NOMO-1 treated with dmso at 0.1 percent for 144 hours (cell line): ENCODE measurements around the gene IGLL1.
"Not testable (repeated sequence)": the region's sequence is repeated elsewhere in the genome, so short reads cannot be mapped to it uniquely, and the experiment has no call there.

Source experiments
- DNase-seq: peaks from one replicate; lab custom pipeline; 2025; ENCODE audit not compliant: unreplicated experiment; lab: John Stamatoyannopoulos, UW

Gene IGLL1

DNA sequence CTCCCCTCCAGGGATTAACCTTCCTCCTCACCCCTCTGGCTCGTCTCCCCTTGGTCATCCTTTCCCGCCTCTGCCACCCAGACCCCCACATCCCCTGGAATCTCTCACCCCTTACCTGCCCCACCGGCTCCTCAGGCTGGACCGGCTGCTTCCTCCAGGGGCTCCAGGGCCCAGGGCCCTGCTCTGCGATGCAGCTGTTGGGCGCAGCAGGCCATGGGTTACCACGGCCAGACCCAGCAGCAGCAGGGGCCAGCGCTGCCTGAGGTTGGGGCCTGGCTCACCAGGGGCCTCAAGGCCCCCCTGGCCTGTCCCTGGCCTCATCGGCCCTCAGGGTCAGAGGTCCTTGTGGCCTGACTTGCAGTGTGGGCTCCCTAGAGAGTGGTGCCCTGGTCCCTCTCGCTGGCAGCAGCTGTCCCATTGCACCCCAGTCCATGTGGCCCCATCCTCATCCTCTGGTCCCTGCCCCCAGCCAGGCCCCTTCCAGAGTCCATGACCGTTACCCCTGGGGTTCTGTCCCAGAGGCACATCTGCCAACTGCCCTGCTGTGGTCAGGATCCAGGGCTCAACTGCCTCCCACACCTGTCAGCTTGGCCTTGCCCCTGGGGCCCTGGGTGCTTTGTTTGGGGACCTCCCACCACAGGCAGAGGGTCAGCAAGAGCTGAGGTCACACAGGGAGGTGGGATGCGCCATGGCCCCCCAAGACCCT, at the start of gene IGLL1:
Gene IGLL1 (minus strand): TSS at position 421 of the 706 bp plus-strand sequence. CDS start 100 bp downstream, at position 321.
- DNase-seq: no peak

DNA sequence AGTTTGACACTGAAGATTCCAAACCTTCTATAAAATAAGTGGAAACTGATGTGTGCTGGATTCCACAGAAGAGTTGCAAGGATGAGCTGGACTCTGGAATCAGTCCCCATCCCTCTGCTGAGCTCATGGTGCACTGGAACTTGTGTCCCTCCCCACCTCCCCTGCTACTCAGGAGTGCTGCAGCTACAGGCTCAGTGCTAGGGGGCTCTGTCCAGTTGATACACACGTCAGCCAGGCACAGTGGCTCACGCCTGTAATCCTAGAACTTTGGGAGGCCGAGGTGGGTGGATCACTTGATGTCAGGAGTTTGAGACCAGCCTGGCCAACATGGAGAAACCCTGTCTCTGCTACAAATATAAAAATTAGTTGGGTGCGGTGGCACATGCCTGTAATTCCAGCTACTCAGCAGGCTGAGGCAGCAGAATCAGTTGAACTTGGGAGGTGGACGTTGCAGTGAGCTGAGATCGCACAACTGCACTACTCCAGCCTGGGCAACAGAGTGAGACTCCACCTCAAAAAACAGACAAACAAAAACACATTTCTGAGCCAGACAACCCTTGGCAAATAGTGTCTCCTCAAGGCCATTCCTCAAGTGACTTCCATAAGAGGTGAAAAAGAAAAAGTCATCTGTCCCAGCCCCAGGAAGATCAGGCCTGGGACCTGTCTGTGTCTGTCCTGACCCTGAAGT, 48.1 kb upstream of the IGLL1 start:
- not testable (repeated sequence) for DNase-seq

DNA sequence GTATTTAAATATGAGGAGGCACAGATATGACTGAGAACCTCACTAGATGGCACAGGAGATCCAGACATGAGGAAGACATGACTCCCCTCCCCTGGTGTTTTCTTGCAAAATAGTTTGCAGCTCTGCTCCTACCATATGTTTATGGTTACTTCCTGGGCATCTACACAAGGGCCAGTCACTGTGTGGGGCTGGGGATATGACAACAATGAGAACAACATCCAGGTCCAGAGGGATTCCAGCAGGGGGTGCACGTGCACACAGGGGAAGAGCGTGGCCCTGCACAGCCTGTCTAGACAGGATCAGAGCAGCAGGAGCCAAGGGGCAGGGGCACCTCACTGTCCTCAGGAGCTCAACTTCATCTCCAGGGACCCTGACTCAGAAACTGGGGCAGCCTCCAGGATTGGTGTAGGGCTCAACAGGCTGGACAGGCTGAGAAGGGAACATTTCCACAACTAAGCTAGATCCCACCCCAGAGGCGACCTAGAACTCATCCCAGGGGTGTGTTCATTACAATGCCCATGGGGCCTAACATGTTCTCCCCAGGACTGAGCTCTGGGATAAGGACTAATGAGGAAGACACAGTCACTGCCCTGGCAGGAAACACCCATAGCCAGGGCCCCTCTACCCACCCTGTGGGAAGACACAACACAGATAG, 47.4 kb upstream of the IGLL1 start:
- peak; percentile 13 for DNase-seq

DNA sequence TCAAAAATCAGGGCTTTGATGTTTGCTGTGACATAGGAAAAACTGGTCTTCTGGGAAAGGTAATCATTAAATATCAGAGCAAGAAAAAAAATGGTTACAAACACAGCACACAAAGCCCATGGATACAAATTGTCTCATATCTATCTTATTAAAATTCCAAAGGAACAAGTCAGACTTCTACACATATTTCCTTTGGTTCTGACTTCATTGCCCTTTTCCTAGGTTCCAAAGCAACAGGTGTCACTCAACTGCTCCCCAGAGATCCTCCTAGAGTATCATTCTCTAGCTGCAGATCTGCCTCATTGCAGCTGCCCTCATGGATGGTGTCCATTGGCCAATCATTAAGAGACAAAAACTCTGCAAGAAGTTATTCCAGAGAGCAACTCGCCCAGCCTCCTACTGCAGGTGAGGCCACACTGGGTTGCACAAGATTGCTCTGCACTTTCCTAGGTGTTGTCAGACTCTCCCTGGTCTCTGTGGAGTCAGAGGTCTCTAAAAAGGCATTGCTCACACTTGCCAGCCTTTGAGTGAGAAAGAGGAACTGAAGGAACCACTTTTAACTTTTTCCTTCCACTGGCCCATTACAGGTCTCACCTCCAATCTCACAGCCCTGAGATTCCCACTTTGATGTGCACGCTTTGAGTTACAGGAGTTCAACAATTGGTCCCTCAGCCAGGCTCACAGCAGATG, 46.3 kb upstream of the IGLL1 start:
- DNase-seq: no peak

DNA sequence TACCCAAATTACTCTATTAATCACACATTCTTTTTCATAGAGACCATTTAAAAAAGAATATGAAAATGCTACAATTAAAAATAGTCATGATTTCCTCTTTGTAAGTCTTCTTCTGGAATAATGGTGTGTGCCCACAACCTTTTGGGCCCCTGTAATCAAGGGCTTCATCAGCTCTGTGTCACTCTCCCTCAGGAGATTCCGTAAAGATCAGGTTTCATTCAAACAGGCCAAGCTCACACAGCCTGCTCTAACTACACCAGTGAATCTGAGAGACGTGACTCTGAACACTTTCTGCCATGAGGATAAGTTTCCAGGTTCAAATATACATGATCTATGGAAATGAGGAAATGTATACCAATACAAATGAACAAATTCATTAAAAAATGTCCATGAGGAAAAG, 42.5 kb upstream of the IGLL1 start:
- no peak for DNase-seq

DNA sequence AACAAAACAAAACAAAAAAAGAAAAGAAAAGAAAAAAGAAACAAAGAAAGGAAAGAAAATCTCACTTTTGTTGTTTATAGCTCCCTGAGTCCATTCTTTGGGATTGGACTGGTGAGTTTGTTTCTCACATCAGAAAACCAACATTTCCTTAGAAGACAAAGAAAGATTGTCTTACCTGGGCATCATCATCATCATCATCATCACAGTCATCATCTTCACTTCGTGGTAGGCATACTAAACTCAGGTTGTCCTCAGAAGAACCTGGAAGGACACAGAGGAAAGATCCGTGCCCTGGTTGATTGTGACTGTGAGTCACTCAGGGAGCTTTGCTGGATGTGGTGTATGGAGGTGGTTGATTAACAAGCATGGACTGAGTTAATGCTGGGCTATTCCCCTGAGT, 41.8 kb upstream of the IGLL1 start:
- not testable (repeated sequence) for DNase-seq

DNA sequence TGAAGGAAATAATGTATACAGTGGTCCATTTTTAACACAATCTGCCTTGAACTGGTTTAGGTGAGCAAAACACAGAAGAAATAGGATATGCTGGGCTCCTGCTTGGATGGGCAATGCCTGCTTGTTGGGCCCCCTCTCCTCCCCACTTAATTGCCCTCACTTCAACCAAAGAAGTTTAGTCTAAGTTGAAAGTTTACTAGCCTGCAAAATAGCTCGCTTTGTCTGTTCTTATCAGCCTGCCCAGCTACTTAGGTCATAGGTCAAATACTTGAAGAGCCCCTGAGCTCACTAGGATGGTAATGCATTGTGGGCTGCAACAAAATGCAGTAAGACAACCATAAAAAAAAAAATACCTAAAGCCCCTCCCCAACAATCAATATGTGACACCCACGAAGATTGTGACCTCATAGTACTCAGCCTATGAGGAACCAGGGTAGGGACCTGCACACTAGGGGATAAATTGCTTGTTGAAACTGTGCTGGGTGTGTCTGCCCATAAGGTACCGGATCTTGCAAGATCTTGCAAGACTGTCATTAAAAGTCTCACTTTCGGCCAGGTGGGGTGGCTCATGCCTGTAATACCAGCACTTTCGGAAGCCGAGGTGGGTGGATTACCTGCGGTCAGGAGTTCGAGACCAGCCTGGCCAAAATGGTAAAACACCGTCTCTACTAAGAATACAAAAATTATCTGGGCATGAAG, 41.1 kb upstream of the IGLL1 start:
- no peak for DNase-seq

DNA sequence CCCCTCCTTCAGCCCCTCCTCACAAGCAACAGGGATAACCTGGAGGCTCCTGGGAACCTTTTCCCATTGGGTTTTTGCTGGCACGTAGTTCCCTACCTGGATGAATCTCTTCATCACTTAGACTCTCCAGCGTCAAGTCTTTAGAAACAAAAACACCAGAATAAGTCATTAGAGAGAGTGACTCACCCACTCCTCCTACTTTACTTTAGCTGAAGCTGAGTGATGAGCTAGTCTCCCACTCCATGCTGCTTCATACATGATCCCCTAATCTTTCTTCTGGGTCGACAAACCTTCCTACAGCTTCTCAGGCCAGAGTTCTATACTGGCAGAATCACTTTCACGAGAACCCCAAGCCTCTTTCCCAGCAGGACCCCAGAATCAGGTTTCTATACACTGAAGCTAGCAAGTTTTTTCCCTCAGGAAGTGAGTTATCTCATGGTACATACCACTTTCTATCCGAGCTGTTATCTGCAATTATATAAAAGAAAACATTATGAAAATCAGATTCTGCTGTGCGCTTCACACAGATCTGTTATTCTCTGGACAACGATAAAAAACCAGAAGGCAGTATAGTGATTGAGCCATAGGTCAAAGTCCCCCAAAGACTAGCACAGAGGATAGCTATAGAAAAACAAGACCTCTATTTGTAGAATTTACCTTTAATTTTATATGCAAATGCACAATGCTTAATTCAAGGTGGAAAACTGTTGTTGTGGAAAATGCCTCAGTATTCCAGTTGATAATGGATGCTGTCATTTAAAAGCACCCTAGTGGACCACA, 33.3 kb upstream of the IGLL1 start:
- DNase-seq: no peak

DNA sequence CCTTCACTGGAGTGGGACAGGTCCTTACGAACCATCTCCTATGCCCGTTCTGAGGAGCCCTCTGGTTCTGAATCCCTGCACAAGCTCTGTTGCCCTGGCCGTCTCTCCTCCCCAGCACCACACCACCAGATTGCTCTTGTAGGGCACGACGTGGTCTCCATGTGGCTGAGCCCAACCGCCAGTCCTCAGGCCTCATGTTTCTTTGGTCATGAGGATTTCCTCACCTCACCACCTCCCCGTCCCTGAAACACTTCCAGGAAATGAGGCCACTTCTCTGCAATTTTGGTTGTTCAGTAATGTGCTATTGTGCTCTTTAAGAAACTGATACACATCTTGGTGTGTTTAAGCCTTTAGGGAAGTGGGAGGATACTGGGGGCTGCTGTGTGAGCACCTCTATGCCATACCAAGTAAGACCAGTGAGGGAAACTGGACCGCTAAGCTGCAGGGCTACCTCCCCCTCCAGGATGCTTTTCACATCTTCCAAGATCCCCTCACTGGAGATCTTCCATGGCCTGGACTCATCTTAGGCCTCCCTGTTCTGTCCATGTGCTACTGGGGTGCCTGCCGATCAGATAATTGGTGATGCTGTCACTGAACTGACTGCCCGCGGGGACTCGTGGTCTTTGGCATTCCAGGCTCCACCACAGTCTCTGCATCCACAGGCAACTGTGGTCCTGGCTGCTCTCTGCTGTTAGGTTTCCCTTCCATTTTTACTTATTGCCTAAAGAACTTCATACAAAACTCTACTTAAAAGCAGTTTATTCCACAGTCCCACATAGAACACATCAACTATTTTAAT, 30.1 kb upstream of the IGLL1 start:
- DNase-seq: no peak

DNA sequence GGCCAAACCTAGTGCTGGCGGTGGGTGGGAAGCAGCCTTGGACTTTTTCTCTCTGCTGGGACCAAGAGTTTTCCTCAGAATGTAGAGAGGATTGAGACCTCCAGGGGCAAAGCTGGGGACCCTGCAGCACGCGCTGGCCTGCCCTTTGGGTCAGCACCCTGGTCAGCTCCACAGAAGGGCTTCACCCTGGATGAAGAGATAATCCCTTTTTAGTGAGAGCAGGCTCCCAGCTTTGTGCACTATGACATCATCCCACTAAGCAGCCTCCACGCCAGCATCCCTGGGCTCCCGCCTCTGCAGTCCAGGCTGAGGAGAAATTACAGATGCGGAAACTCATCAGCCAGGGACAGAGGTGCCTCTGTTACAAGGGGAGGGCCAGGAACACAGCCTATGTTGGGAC, 28.5 kb upstream of the IGLL1 start:
- DNase-seq: no peak

DNA sequence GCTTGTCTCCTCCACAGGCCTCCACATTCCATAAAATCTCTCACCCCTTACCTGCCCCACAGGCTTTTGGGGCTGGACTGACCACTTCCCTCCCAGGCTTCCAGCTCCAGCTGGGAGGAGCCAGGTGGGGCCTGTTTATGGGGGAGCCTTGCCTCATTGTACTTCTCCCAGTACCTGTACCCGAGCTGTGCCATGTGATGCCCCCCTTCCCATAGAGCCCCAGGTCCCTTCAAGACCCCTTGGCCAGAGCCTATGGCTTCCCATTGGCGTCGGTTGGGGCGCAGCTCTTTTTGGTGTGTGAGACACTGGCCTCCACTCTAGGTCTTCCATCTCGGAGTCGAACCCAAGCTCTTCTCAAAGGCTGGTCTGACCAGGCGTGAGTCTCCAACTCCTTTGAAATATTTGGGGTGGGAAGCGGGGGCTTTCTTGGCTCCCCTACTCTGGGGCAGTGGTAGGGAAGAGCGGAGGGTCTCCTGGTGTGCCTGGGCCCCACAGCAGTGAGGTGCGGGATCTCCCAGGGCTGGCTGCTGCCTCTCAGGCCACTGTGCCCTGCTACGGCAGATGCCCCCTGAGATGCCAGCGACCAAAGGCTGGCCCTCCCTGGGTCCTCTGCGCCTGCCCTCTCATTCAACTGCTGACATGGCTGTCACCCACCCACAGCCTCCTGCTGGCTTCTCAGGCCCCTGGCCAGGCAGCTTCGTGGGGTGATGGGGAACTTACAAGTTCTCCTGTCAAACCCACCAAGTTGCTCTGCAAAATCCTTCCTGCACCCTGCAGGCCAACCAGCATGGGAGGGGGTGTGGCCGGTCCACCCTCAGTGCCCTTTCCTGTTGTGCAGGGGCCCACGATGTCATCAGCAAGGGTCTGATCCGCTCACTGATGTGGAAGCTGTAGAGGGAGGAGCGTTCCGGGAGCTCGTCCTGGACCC, 26.4 kb upstream of the IGLL1 start:
- no peak for DNase-seq

DNA sequence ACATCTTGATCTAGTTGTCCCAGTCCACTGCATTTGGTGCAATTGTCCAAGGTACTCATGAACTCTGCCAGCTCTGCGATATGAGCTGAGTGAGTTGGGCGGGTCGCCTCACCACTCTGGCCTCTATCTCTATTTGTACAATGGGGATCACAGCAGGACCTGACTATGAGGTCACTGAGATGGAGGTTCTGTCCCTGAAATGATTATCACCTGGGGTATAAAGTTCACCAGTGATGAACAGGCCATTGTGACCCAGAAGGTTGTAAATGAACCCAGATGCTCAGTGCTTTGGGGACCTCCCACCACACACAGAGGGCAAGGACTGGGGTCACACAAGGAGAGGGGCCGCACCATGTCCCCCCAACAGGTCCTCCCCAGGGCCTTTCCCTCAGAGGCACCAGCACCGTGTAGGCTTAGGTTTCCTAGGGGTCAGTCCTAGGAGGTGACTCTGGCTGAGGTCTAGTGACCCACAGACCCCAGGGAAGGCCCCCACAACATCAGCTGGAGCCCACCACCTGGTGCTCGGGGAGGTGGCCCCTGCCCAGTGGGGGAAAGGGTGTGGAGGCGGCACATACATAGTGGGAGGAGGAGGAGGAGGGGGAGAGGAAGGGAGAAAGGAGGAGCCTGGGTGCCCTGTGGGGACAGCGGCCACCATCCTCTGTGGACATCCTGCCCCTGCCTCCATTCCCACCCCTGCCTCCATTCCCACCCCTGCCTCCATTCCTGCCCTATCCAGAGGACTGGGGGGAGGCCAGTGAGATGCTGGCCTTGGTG, 25.0 kb upstream of the IGLL1 start:
- DNase-seq: no peak

DNA sequence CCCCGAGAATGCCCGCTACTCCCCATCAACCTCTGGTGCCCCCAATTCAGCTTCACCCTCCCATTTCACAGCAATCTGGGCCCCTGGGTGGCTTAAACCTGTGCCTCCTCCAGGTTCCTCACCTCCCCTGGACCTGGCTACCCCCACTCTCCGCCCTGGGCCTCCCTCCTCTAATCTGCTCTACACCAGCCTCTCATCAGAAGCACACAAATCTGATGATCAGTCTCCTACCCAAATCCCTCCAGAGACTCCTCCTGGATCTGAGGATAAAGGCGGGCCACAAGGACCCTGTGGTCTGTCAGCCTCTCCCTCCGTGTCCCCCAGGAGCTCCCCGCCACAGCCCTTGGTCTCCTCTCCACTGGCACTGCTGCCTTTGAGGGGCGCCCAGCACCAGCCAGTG, 23.2 kb upstream of the IGLL1 start:
- DNase-seq: no peak

DNA sequence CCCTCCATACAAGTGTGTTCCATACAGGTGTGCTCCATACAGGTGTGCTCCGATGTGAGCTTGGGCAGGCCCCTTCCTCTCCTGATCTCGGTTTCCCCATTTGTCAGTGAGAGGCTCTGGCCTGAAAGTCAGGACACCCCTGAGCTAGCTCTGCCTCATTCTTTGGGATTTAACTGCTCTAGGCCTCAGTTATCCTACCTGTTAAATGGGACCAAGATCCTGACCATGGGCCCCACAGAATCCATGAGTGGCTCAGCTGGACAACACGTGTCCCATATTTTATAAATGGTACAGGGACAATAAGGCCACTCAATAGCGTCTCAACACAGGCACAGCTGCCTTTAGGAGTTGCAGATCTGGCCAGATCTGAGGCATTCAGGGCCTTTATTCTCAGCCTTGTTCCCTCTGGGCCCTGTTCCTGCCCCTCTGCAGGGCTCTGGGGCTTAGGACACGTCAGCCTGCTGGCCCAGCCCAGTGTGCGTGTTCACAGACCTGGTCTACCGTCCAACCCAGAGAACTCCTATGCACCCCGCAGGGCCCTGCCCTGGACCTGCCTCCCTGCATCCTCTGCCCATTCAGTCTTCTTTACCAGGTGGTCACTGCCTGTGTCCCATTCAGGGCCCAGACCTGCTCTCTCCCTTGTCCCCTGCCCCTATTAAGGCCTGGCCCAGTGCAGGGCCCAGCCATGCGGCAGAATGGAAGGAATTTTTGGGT, 18.9 kb upstream of the IGLL1 start:
- DNase-seq: no peak

DNA sequence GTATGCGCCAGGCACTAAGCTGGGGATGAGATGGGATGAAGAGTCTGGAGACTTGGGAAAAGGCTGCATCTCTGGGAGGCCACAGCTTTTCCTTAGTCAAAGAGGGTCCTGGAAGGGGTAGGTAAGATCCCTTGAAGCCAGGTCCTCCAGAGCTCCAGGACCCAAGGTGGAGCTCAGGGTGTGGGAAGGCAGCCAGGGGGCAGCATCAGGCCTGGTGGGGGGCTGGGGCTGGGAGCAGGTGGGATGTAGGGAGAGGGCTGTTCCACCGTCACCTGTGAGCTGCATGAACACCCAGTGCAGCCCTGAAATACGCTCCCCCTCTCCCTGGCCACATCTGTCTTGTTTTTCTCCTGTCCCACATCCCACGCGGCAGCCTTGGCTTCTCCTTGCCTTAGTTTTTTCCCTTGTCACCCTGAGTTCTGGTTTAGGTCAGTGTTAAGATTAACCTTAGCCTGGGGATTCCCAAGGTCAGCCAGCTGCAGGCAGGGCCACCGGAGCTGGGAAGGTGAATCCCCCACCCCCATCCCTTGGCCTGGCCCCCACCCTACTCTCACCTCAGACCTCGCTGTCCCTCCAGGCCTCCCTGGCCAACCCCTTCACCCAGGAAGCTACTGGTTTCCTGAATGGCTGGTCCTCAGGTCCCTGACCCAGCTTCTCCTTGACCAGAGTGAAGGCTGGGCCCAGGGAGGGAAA, 17.6 kb upstream of the IGLL1 start:
- DNase-seq: not testable (repeated sequence)

DNA sequence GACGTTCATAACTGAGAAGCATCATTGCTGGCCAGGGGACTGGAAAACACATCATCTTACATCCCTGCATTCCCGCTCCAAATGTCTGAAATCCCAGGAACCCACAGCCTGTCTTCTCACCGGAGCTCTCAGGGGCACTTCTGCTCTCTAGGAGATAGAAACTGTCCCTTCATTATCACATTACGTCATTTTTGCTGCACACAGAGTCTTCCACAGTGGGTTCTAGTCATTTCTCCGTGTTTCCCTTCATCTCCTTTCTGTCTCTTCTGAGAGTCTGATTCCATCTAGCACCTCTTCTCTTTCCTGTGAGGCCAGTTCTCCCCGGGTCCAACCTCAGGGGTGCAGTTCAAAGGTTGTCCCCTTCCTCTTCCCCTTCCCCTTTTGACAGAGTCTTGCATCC, 15.8 kb upstream of the IGLL1 start:
- DNase-seq: not testable (repeated sequence)
